Measurements from ENCODE around the gene ERBB3.
A peak's percentile ranks its signal among the peaks of the same experiment; 100 is the strongest.

Gene ERBB3

GRCh38 chr12:56141946-56142784 lies 62.2 kb downstream of the ERBB3 start:
- DNase-seq: no peak

- DNase-seq: no peak
Measured at GRCh38 chr12:56143217-56143616, 63.3 kb downstream of the ERBB3 start.

GRCh38 chr12:56143870-56144269 lies 63.9 kb downstream of the ERBB3 start:
- DNase-seq: no peak

GRCh38 chr12:56145217-56145616 lies 65.3 kb downstream of the ERBB3 start:
- no peak for DNase-seq

- DNase-seq: no peak
Measured at GRCh38 chr12:56146492-56147460, 66.8 kb downstream of the ERBB3 start.

GRCh38 chr12:56150563-56150962 lies 70.6 kb downstream of the ERBB3 start:
- DNase-seq: peak; percentile 24

- peak; percentile 27 for DNase-seq
Measured at GRCh38 chr12:56151672-56152131, 71.7 kb downstream of the ERBB3 start.

- peak; percentile 93 for DNase-seq
Measured at GRCh38 chr12:56152132-56152755, 72.3 kb downstream of the ERBB3 start, which contains the start of gene MYL6B. MYL6B (plus strand) TSS chr12:56152587; CDS start chr12:56153919, 1,332 bp downstream.

Data from EL (cell line).